HepG2 (cell line): ENCODE measurements around the gene TUBGCP5. TPM values are rescaled to one million over a fixed set of nuclear protein-coding genes. Genes with fewer than 3 reads are reported as not detected.
"Not testable (repeated sequence)": the region's sequence is repeated elsewhere in the genome, so short reads cannot be mapped to it uniquely, and the experiment has no call there.

ENCODE experiments used
- ATAC-seq: fragments of 200-7000 bp; cut with Tn5 transposase; 3 replicates; pipeline ENCODE4 v1.9.1; 2020; ENCODE audit warnings: mild to moderate bottlenecking, moderate library complexity
- BruUV-seq: library from RNA; stranded (reverse); fragments of 400-500 nt; replicated peaks from 2 replicates; lab custom pipeline; 2021; lab: Mats Ljungman, UMichigan
- CTCF ChIA-PET: fragments of 300-600 bp; formaldehyde crosslinking; extraction: SDS; loops from one replicate; lab custom pipeline; 2021; ENCODE audit warnings: low total read pairs, inconsistent platforms, low intra/inter-chr PET ratio; lab: Yijun Ruan, JAX
- POLR2A ChIA-PET: fragments of 350-600 bp; sonication (Branson Sonifier 250); formaldehyde crosslinking; loops from one replicate; lab custom pipeline; 2020; ENCODE audit warnings: antibody characterized with exemption, inconsistent platforms; lab: Yijun Ruan, JAX
- DNase-seq: peaks from one replicate; pipeline ENCODE4 v3.0.0-alpha.2; 2015; ENCODE audit warnings: low spot score
- FAIRE-seq: peaks from 3 replicates; lab custom pipeline; 2011; peaks lifted over from hg19 to GRCh38; lab: Jason Lieb, UNC
- H2AFZ ChIP-seq: one replicate; pipeline ENCODE4 v1.6.1; 2011; ENCODE audit warnings: low read length, inconsistent platforms
- H3K27ac ChIP-seq: fragments of 300-600 bp; 3 replicates; pipeline ENCODE4 v1.8.0; 2011; ENCODE audit warnings: mixed run types, mild to moderate bottlenecking, mixed read lengths, low read length, inconsistent platforms; ENCODE audit not compliant: insufficient read depth; ENCODE audit errors: extremely low read length
- H3K27me3 ChIP-seq, 2 experiments: fragments of 200-600 bp in 1 of 2; 2 replicates in 1 of 2; 3 replicates in 1 of 2; pipeline versions ENCODE4 v1.6.0 to v1.8.0; 2011; ENCODE audit warnings: low read length in 2 of 2, mild to moderate bottlenecking in 2 of 2, moderate library complexity in 2 of 2, inconsistent platforms in 1 of 2; ENCODE audit not compliant: insufficient read depth in 2 of 2, control insufficient read depth in 1 of 2
- H3K36me3 ChIP-seq, 2 experiments: fragments of 200-600 bp in 1 of 2; replicated peaks in 1 of 2; 2 replicates in 1 of 2; 3 replicates in 1 of 2; pipeline versions ENCODE4 v1.5.1 to v1.8.0; 2011; ENCODE audit warnings: low read length in 2 of 2, inconsistent platforms in 1 of 2; ENCODE audit not compliant: insufficient read depth in 2 of 2, control insufficient read depth in 1 of 2
- H3K4me1 ChIP-seq: 2 replicates; pipeline ENCODE4 v1.5.1; 2012; ENCODE audit warnings: low read length, inconsistent platforms; ENCODE audit not compliant: insufficient read depth
- H3K4me2 ChIP-seq: 2 replicates; pipeline ENCODE4 v1.6.0; 2011; ENCODE audit warnings: low read depth, low read length, inconsistent platforms
- H3K4me3 ChIP-seq, 3 experiments: fragments of 200-600 bp in 1 of 3; sonication (generic), shearing (Covaris generic) in 1 of 3; replicated peaks in 1 of 3; 2 replicates each; pipeline ENCODE4 v1.5.1; 2011 to 2016; ENCODE audit warnings: low read length in 3 of 3, inconsistent platforms in 2 of 3, low read depth in 2 of 3, mild to moderate bottlenecking in 2 of 3, control low read depth in 1 of 3, mixed read lengths in 1 of 3; ENCODE audit not compliant: insufficient read depth in 1 of 3
- H3K79me2 ChIP-seq: one replicate; pipeline ENCODE4 v1.6.1; 2011; ENCODE audit warnings: low read length, inconsistent platforms; ENCODE audit not compliant: insufficient read depth
- H3K9ac ChIP-seq: 2 replicates; pipeline ENCODE4 v1.6.0; 2011; ENCODE audit warnings: mild to moderate bottlenecking, low read depth, low read length, inconsistent platforms; ENCODE audit not compliant: insufficient read depth
- H3K9me3 ChIP-seq: 2 replicates; pipeline ENCODE4 v1.5.1; 2012; ENCODE audit warnings: mild to moderate bottlenecking, low read length
- H4K20me1 ChIP-seq: 2 replicates; pipeline ENCODE4 v1.6.0; 2011; ENCODE audit warnings: inconsistent platforms, mild to moderate bottlenecking, low read length, moderate library complexity; ENCODE audit not compliant: insufficient read depth
- FOXA1 ChIP-seq, 2 experiments: fragments of 450-650 bp in 1 of 2; sonication (generic) in 1 of 2; formaldehyde crosslinking in 1 of 2; IDR thresholded peaks; 2 replicates each; pipeline versions ENCODE4 v1.4.0 to v1.6.1; 2016 to 2020; ENCODE audit warnings: missing genetic modification reagents in 1 of 2
- FOXA3 ChIP-seq: IDR thresholded peaks from 2 replicates; pipeline ENCODE4 v1.6.1; 2016; ENCODE audit warnings: missing genetic modification reagents, missing compliant biosample characterization
- GATAD2A ChIP-seq: IDR thresholded peaks from 2 replicates; pipeline ENCODE4 v1.6.1; 2016
- HNF1A ChIP-seq, 2 experiments: sonication (generic) in 1 of 2; formaldehyde crosslinking in 1 of 2; IDR thresholded peaks; 2 replicates each; pipeline versions ENCODE4 v1.4.0 to v1.6.1; 2016 to 2020; ENCODE audit warnings: borderline replicate concordance in 1 of 2, low read depth in 1 of 2, mild to moderate bottlenecking in 1 of 2, missing genetic modification reagents in 1 of 2
- JARID2 ChIP-seq: sonication (generic); formaldehyde crosslinking; IDR thresholded peaks from 2 replicates; pipeline ENCODE4 v1.8.1; 2023; ENCODE audit warnings: missing genetic modification reagents, inconsistent platforms; ENCODE audit not compliant: insufficient replicate concordance
- PITX1 ChIP-seq: sonication (generic); formaldehyde crosslinking; IDR thresholded peaks from 2 replicates; pipeline ENCODE4 v1.5.1; 2020; ENCODE audit warnings: mild to moderate bottlenecking, missing genetic modification reagents
- SOX13 ChIP-seq, 3 experiments: fragments of 450-650 bp in 1 of 3; sonication (generic) in 1 of 3; formaldehyde crosslinking in 1 of 3; IDR thresholded peaks in 2 of 3; conservative IDR thresholded peaks in 1 of 3; 2 replicates each; pipeline versions ENCODE4 v1.5.0 to v1.6.1; 2016 to 2020; ENCODE audit warnings: antibody characterized with exemption in 1 of 3, mild to moderate bottlenecking in 1 of 3, missing compliant biosample characterization in 1 of 3, missing genetic modification reagents in 1 of 3, moderate library complexity in 1 of 3
- SOX5 ChIP-seq: IDR thresholded peaks from 2 replicates; pipeline ENCODE4 v1.6.1; 2016; ENCODE audit warnings: borderline replicate concordance
- ZNF207 ChIP-seq: fragments of 450-650 bp; IDR thresholded peaks from 2 replicates; pipeline ENCODE4 v1.6.1; 2016; ENCODE audit warnings: antibody characterized with exemption, borderline replicate concordance
- ZNF264 ChIP-seq: sonication (generic); formaldehyde crosslinking; IDR thresholded peaks from 2 replicates; pipeline ENCODE4 v1.4.0; 2020; ENCODE audit warnings: missing genetic modification reagents
- WGBS: methylation state at CpG from one replicate; pipeline ENCODE4 v1.1.6; 2017; ENCODE audit warnings: low lambda C conversion rate; 5-methylcytosine and 5-hydroxymethylcytosine counted together
- in situ Hi-C: cut with HindIII; loops from 2 replicates; pipeline ENCODE4 v1.10.0; 2017; ENCODE audit warnings: low pct_unique_long_range_greater_than_20kb; ENCODE audit not compliant: extremely low pct_ligation_motif_present
- intact Hi-C: fragments of 100-400 bp; cut with micrococcal nuclease; formaldehyde crosslinking; loops from one replicate; pipeline ENCODE4 v1.10.0; 2022; ENCODE audit not compliant: unreplicated experiment
- polyA plus RNA-seq, 8 experiments: library from polyadenylated mRNA; depleted of rRNA in 3 of 8; stranded (reverse) in 7 of 8; unstranded in 1 of 8; fragments of >200 nt; fragmentation: Illumina TruSeq in 4 of 8; extraction: Trizol in 4 of 8; gene quantifications; 2 replicates each; pipeline versions ENCODE4 v1.2.1 to v1.2.3, GENCODE V29; 2011 to 2016; ENCODE audit warnings: low read depth in 4 of 8, missing spikeins in 1 of 8, mixed read lengths in 1 of 8; ENCODE audit not compliant: insufficient read depth in 1 of 8
- total RNA-seq, 5 experiments: library from RNA; depleted of rRNA; stranded (reverse); fragments of >200 nt; fragmentation: Illumina TruSeq; extraction: Trizol; gene quantifications; 2 replicates each; pipeline ENCODE4 v1.2.3, GENCODE V29; 2016; ENCODE audit warnings: low read depth in 1 of 5
- TF ChIP-seq, protein P1 (sequence below): sonication (generic); formaldehyde crosslinking; IDR thresholded peaks from 2 replicates; pipeline ENCODE4 v1.4.0; 2020; ENCODE audit warnings: mild to moderate bottlenecking, low read depth, missing genetic modification reagents

The TUBGCP5 gene
- total and polyA plus RNA-seq, 2 of the 13 experiments (the other 11 are each of a cell fraction or from before 2014, with no cell fraction given) = 7.2 to 25.0 TPM

DNA sequence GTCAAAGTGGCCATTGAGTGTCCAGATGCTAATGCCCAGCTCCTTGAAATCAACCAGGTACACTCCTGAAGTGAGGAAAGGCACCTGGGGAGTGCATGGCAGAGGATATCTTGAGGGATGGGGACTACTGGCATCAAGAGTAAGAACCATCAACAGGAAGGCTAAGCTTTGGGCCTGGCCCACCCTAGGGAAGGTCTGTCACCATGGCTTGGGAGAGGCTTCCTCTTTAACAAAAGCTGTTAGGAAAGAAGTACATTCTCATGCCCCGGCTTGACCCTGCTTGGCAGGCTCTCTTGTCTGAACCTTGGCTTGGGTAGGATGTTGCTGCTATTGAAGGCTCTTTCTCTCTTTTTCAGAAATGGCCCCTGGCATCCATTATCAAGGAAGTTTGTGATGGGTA lies 43.7 kb upstream of the TUBGCP5 start:
- intact Hi-C loops = no loop called here
- Histone ChIP-seq H3K4me2 (no peak overlapping the region), H3K9ac (no peak overlapping the region), H3K79me2 (no peaks in the 10 kb centered on the region), H3K4me1 (peaks cover 24% of the 10 kb centered on the region), H3K9me3 (no peaks in the 10 kb centered on the region), H3K27ac (no peak overlapping the region), H3K27me3 (peaks cover 0 to 5% of the 10 kb centered on the region in 2 experiments; a peak in 1 of 5 replicates), H3K4me3 (no peak overlapping the region), H2AFZ (no peak overlapping the region), H4K20me1 (no peaks in the 10 kb centered on the region), H3K36me3 (no peaks in the 10 kb centered on the region)
- TF ChIP-seq ZNF264 (CRISPR knock-in tag) = no peak
- no peak for TF ChIP-seq JARID2 (CRISPR knock-in tag)
- TF ChIP-seq, protein P1, sequence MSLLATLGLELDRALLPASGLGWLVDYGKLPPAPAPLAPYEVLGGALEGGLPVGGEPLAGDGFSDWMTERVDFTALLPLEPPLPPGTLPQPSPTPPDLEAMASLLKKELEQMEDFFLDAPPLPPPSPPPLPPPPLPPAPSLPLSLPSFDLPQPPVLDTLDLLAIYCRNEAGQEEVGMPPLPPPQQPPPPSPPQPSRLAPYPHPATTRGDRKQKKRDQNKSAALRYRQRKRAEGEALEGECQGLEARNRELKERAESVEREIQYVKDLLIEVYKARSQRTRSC (CRISPR knock-in tag) = no peak
- TF ChIP-seq ZNF207 = no peak
- BruUV-seq = no TSS peak
- ChIA-PET POLR2A (no interaction called here), CTCF (no interaction called here)
- FAIRE-seq = no peak
- DNase-seq = no peak
- ATAC-seq = no peak
- in situ Hi-C loops = no loop called here
- WGBS = 100% methylated on average over 1 of the region's 1 CpG

DNA sequence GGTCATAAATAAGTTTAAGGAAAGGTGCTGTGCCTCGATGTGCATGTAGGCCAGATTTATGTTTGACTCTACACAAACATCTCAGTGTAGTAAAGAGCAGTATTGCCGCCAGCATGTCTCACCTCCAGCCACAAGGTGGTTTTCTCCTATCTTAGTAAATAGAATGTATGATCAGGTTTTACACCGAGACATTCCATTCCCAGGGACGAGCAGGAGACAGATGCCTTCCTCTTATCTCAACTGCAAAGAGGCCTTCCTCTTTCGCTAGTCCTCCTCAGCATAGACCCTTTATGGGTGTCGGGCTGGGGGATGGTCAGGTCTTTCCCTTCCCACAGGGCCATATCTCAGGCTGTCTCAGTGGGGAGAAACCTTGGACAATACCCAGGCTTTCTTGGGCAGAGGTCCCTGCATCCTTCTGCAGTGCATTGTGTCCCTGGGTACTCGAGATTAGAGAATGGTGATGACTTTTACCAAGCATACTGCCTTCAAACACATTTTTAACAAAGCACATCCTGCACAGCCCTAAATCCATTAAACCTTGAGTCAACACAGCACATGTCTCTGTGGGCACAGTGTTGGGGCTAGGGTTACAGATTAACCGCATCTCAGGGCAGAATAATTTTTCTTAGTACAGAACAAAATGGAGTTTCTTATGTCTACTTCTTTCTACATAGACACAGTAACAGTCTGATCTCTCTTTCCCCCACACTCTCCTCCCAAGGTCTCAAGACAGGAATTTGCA lies 42.8 kb upstream of the TUBGCP5 start:
- WGBS = 8% methylated on average over 8 of the region's 8 CpGs
- H3K79me2 ChIP-seq; POLR2A ChIA-PET; H3K9me3 ChIP-seq; H3K36me3 ChIP-seq; ATAC-seq; CTCF ChIA-PET; BruUV-seq; H2AFZ ChIP-seq; H3K4me3 ChIP-seq; H3K27me3 ChIP-seq; H3K27ac ChIP-seq; H3K9ac ChIP-seq; FAIRE-seq; H4K20me1 ChIP-seq; in situ Hi-C loops; TF ChIP-seq FOXA1 (IDR thresholded peaks at IDR 0.05); HNF1A (IDR thresholded peaks at IDR 0.05; ENCODE audit: low read depth); SOX13 (IDR thresholded peaks at IDR 0.05): not testable (repeated sequence)
- DNase-seq = peak; percentile 5
- Histone ChIP-seq H3K4me1 (peaks cover 24% of the 10 kb centered on the region), H3K4me2 (peak overlapping the region; percentile 23; the same call in 1 of the 2 replicates)
- intact Hi-C loops = loop anchor here (2.0 kb wide), 1 partner anchor 43 kb away; the partner anchor contains the start of gene TUBGCP5
- TF ChIP-seq GATAD2A (CRISPR knock-in tag) (0 out of 2 replicates have a peak, but pooled peaks have one; percentile 19), FOXA1 (CRISPR knock-in tag; IDR thresholded peaks at IDR 0.05) (peak; percentile 61), HNF1A (CRISPR knock-in tag; IDR thresholded peaks at IDR 0.05; ENCODE audit: borderline replicate concordance) (peak; percentile 42; the same call in 1 of the 2 replicates), PITX1 (peak; percentile 94), SOX5 (CRISPR knock-in tag) (peak; percentile 34; the same call in 1 of the 2 replicates), SOX13 (CRISPR knock-in tag; conservative IDR thresholded peaks at IDR 0.05 in 1 of 2, IDR thresholded peaks at IDR 0.05 in 1 of 2) (peak in 1 of 2 experiments; percentile 61; a peak in 2 of 4 replicates), FOXA3 (CRISPR knock-in tag) (peak; percentile 32; the same call in 1 of the 2 replicates)
